HepG2 (cell line): ENCODE results near the gene MYBL2. TPM values are rescaled to one million over a fixed set of nuclear protein-coding genes. Genes with fewer than 3 reads are reported as not detected.
A peak's percentile ranks its signal among the peaks of the same experiment; 100 is the strongest.

Source experiments
- FIP1L1 ChIP-seq: fragments of 200-400 bp; formaldehyde crosslinking; IDR thresholded peaks from 2 replicates; pipeline ENCODE4 v1.6.1; 2018; ENCODE audit warnings: low read depth, mild to moderate bottlenecking, low read length, moderate library complexity, borderline replicate concordance; ENCODE audit not compliant: insufficient read depth
- HNRNPLL ChIP-seq: fragments of 200-400 bp; formaldehyde crosslinking; IDR thresholded peaks from 2 replicates; pipeline ENCODE4 v1.6.1; 2017; ENCODE audit warnings: mild to moderate bottlenecking, low read depth, low read length; ENCODE audit not compliant: poor library complexity, severe bottlenecking
- JUND ChIP-seq: sonication (generic); formaldehyde crosslinking; IDR thresholded peaks from 2 replicates; pipeline ENCODE4 v1.8.0; 2022; ENCODE audit warnings: mild to moderate bottlenecking, missing genetic modification reagents
- PCBP2 ChIP-seq: fragments of 200-400 bp; formaldehyde crosslinking; optimal IDR thresholded peaks from 2 replicates; pipeline ENCODE3; 2018; ENCODE audit warnings: low read length, low read depth; ENCODE audit not compliant: poor library complexity, severe bottlenecking
- REST ChIP-seq, 2 experiments: IDR thresholded peaks; 2 replicates each; pipeline ENCODE4 v1.6.1; 2011 to 2012; ENCODE audit warnings: low read length in 2 of 2, borderline replicate concordance in 1 of 2, low read depth in 1 of 2, mild to moderate bottlenecking in 1 of 2, moderate library complexity in 1 of 2
- SP1 ChIP-seq, 2 experiments: fragments of 450-650 bp in 1 of 2; sonication (generic) in 1 of 2; formaldehyde crosslinking in 1 of 2; IDR thresholded peaks; 2 replicates each; pipeline versions ENCODE4 v1.4.0 to v1.6.1; 2016 to 2020; ENCODE audit warnings: missing genetic modification reagents in 1 of 2
- ZNF207 ChIP-seq: fragments of 450-650 bp; IDR thresholded peaks from 2 replicates; pipeline ENCODE4 v1.6.1; 2016; ENCODE audit warnings: antibody characterized with exemption, borderline replicate concordance
- ZNF484 ChIP-seq: sonication (generic); formaldehyde crosslinking; IDR thresholded peaks from 2 replicates; pipeline ENCODE4 v1.5.1; 2020; ENCODE audit warnings: mild to moderate bottlenecking, low read depth, missing genetic modification reagents, borderline replicate concordance
- ZNF580 ChIP-seq: IDR thresholded peaks from 2 replicates; pipeline ENCODE4 v1.6.1; 2016; ENCODE audit warnings: low read depth, borderline replicate concordance
- ZNF646 ChIP-seq: sonication (generic); formaldehyde crosslinking; IDR thresholded peaks from 2 replicates; pipeline ENCODE4 v1.9.0; 2021; ENCODE audit warnings: mild to moderate bottlenecking, missing genetic modification reagents
- ZNF687 ChIP-seq: sonication (generic); formaldehyde crosslinking; IDR thresholded peaks from 2 replicates; pipeline ENCODE4 v1.5.1; 2020; ENCODE audit warnings: mild to moderate bottlenecking, missing genetic modification reagents, moderate library complexity
- polyA plus RNA-seq, 8 experiments: library from polyadenylated mRNA; depleted of rRNA in 3 of 8; stranded (reverse) in 7 of 8; unstranded in 1 of 8; fragments of >200 nt; fragmentation: Illumina TruSeq in 4 of 8; extraction: Trizol in 4 of 8; gene quantifications; 2 replicates each; pipeline versions ENCODE4 v1.2.1 to v1.2.3, GENCODE V29; 2011 to 2016; ENCODE audit warnings: low read depth in 4 of 8, missing spikeins in 1 of 8, mixed read lengths in 1 of 8; ENCODE audit not compliant: insufficient read depth in 1 of 8
- total RNA-seq, 5 experiments: library from RNA; depleted of rRNA; stranded (reverse); fragments of >200 nt; fragmentation: Illumina TruSeq; extraction: Trizol; gene quantifications; 2 replicates each; pipeline ENCODE4 v1.2.3, GENCODE V29; 2016; ENCODE audit warnings: low read depth in 1 of 5

Gene MYBL2
- total and polyA plus RNA-seq, 2 of the 13 experiments (the other 11 are each of a cell fraction or from before 2014, with no cell fraction given) = 11.9 to 66.2 TPM

GRCh38 chr20:43666376-43667328 lies at the start of gene MYBL2 (continued):
- no peak for TF ChIP-seq ZNF646
- no peak for TF ChIP-seq HNRNPLL
- TF ChIP-seq ZNF687 (CRISPR knock-in tag) = peak; percentile 80
- no peak for TF ChIP-seq ZNF484 (CRISPR knock-in tag)
- no peak for TF ChIP-seq FIP1L1
- TF ChIP-seq REST (IDR thresholded peaks at IDR 0.05; ENCODE audit: borderline replicate concordance in 1 of 2, low read depth in 1 of 2, low read length in 2 of 2) = no peak
- TF ChIP-seq JUND = no peak
- TF ChIP-seq SP1 (IDR thresholded peaks at IDR 0.05) = no peak
- TF ChIP-seq SP1 (CRISPR knock-in tag; IDR thresholded peaks at IDR 0.05) = peak; percentile 94
- TF ChIP-seq ZNF207 = no peak
- peak; percentile 87; the same call in 1 of the 2 replicates for TF ChIP-seq ZNF580 (CRISPR knock-in tag)
- TF ChIP-seq PCBP2 = no peak
